ENCODE measurements around the gene BCR.

DNA sequence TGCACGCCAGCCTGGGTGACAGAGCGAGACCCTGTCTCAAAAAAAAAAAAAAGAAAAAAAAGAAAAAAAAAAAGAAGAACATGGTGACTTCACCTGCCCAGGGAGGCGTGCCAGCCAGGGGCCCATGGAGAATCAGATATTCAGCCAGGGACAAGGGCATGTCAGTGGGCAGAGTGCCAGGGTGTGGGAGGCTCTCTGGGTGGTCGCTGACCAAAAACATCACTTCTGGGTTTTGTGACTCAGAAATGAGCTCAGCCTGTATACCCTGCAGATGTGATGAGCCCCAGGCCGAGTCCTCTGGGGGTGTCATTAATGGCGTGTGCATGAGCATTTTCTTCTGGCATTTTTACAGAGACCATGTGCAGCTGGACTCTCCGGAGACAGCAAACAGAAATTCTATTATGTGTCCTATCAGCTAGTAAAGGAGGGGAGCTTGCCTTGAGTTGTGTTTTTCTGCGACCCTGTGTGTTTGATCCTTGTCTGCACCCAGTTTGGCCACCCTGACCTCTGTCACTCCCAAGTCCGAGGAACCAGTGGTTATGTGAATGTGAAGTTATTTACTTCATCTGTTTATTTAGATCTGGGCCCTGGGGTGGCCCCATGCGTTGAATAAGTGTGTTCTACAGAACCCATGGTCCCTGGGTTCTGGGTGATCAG, 53.6 kb downstream of the BCR start:
- TF ChIP-seq, protein P1, sequence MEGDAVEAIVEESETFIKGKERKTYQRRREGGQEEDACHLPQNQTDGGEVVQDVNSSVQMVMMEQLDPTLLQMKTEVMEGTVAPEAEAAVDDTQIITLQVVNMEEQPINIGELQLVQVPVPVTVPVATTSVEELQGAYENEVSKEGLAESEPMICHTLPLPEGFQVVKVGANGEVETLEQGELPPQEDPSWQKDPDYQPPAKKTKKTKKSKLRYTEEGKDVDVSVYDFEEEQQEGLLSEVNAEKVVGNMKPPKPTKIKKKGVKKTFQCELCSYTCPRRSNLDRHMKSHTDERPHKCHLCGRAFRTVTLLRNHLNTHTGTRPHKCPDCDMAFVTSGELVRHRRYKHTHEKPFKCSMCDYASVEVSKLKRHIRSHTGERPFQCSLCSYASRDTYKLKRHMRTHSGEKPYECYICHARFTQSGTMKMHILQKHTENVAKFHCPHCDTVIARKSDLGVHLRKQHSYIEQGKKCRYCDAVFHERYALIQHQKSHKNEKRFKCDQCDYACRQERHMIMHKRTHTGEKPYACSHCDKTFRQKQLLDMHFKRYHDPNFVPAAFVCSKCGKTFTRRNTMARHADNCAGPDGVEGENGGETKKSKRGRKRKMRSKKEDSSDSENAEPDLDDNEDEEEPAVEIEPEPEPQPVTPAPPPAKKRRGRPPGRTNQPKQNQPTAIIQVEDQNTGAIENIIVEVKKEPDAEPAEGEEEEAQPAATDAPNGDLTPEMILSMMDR (IDR thresholded peaks at IDR 0.05; ENCODE audit: low read depth, low read length) = no peak
- no peak for TF ChIP-seq POLR2A (IDR thresholded peaks at IDR 0.05; ENCODE audit: extremely low read depth, insufficient read length)
- no peak for TF ChIP-seq MYC (IDR thresholded peaks at IDR 0.05; ENCODE audit: low read depth, low read length)
- TF ChIP-seq, protein P2, sequence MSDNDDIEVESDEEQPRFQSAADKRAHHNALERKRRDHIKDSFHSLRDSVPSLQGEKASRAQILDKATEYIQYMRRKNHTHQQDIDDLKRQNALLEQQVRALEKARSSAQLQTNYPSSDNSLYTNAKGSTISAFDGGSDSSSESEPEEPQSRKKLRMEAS (IDR thresholded peaks at IDR 0.05; ENCODE audit: low read depth, low read length) = no peak

Data from NB4 (cell line).